Measurements from ENCODE around the gene SAT1. TPM values are rescaled to one million over a fixed set of nuclear protein-coding genes. Genes with fewer than 3 reads are reported as not detected.

SAT1 gene
- total RNA-seq, 1 donor from 2014 or later: 205 TPM

DNA sequence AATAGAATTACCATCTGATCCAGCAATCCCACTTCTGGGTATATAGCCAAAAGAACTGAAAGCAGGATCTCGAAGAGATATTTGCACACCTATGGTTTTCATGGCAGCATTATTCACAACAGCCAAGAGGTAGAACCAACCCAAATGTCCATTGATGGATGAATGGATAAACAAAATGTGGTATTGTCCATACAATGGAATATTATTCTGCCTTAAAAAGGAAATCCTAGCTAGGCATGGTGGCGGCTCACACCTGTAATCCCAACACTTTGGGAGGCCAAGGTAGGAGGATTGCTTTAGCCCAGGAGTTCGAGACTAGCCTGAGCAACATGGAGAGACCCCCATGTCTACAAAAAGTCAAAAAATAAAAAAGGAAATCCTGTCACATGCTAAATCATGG is 27.3 kb downstream of the SAT1 start:
- no peak for DNase-seq (ENCODE audit: low spot score)

- no peak for DNase-seq (ENCODE audit: low spot score)
Measured at GRCh38 chrX:23811108-23811651, 28.2 kb downstream of the SAT1 start.

GRCh38 chrX:23811656-23812055 is 28.7 kb downstream of the SAT1 start:
- DNase-seq (ENCODE audit: low spot score): no peak

DNA sequence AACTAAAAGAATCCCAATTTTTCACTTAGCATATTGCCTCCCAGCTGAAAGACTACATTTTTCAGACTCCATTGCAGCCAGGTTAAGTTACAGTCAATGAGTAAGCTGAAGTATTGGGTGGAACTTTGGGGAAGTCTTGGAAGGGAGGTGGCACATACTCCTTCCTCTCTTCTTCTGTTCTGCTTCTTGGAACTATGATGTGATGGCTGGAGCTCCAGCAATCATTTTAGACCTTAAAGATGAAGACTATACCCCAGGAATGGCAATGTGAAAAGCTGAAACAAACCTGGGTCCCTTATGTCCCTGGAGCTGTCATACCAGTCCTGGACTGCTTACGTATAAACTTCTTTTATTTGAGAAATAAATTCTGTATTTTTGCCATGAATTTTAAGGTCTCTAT is 30.8 kb downstream of the SAT1 start:
- DNase-seq (ENCODE audit: low spot score): no peak

DNA sequence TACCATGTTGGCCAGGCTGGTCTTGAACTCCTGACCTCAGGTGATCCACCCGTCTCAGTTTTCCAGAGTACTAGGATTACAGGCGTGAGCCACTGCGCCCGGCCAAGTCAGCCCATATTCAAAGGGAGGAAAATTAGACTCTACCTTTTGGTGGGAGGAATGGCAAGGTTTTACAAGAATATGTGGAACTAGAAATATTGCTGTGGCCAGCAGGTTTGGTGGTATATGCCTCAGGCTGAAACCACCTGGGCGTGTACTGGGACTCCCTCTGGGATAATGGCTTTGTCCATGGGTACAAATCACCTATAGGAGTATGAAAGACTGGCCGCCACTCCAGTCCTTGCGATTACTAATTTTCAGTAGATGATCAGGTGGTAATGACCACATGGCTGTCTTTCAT is 32.4 kb downstream of the SAT1 start:
- DNase-seq (ENCODE audit: low spot score): no peak

- DNase-seq (ENCODE audit: low spot score): no peak
Measured at GRCh38 chrX:23816179-23816578, 33.2 kb downstream of the SAT1 start.

DNA sequence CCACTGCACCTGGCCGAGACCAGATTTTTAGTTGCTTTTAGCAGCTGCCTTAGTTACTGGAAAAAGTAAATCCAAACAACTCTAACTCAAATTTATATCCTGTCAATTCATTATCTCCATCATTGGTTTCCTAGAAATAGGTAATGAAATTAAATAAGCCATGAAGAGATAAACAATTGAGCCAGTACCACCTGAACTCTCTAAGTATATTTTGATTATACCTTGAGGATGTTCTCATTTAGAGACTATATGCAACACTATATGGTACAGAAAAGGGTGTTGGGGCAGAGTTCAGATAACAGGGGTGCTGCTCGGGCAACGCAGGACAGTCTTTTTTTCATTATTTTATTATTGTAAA is 35.0 kb downstream of the SAT1 start:
- no peak for DNase-seq (ENCODE audit: low spot score)

- no peak for DNase-seq (ENCODE audit: low spot score)
Measured at GRCh38 chrX:23819385-23820234, 36.6 kb downstream of the SAT1 start.

DNA sequence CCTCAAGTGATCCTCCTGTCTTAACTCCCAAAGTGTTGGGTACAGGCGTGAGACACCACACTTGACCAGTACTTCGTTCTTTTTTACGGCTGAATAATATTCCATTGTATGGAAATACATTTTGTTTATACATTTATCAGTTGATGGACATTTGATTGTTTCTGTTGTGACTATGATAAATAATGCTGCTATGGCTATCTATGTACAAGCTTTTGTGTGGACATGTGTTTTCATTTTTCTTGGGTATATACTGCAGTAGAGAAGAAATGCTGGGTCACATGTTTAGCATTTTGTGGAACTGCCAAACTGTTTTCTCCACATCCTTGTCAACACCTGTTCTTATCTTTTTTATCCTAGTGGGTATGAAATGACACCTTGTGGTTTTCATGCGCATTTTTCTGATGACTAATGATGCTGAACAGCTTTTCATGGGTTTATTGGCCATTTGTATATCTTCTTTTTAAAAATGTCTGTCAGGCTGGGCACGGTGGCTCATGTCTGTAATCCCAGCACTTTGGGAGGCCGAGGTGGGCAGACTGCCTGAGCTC is 37.3 kb downstream of the SAT1 start:
- DNase-seq (ENCODE audit: low spot score): no peak

DNA sequence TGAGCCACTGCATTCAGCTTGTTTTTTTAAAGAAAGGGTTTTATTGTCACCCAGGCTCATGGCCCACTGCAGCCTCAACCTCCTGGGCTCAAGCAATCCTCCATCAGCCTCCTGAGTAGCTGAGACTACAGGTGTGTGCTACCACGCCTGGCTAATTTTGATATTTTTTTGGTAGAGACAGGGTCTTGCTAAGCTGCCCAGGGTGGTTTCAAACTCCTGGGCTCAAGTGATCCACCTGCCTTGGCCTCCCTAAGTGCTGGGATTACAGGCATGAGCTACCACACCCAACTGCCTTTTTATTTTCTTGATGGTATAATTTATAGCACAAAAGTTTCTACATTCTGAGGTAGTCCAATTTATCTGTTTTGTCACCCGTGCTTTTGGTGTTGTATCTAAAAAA is 38.9 kb downstream of the SAT1 start:
- DNase-seq (ENCODE audit: low spot score): no peak

DNA sequence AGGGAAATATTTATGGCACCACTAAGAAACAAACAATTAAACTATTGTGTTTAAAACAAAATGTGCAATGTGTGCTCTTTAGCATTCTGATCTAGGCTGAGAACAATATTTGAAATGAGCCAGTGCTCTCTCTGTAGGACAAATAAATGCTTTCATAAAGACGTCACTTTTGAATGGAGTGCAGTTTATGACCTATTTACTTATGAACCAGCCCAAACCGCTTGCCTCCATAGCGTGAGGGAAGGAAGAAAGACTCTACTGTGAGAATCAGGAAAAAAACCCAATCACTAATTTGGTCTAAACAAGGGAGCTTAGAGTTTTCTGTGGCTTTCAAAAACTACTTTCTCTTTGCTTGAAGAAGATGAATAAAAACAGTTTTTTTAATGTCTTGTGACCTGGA is 39.4 kb downstream of the SAT1 start:
- no peak for DNase-seq (ENCODE audit: low spot score)

DNA sequence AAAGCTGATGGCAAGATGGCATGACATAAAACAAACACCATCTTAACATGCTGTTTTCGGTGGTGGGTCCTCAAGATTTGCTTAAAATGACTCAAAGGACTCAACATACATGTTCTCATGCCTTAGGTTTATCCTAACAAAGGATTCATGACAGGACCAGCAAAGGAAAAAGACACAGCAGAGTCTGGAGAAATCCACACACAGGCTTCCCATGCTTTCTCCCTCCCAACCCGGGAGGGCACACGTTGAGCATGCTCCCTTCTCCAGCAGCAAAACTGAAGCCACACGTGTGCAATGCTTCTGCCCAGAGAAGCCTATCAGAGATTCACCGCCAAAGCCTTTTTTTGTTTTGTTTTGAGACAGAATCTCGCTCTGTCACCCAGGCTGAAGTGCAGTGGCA is 39.9 kb downstream of the SAT1 start:
- no peak for DNase-seq (ENCODE audit: low spot score)

DNA sequence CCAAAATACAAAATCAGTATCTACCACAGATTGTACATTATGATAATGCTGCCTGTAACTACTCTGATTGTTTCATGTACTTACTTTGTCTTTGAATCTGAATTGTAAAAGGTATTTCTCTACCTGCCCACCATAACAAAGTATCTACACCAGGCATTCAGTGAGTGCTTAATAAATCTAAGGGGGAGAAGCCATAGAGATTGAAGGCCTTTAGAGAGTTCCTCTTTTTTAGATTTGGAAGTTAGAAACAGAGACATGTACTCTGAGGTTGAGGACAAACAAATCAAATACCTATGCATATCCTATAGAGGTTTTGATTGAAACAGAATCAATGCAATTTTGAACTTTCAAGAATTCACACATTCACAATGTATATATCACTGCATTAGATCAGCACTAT is 42.7 kb downstream of the SAT1 start:
- DNase-seq (ENCODE audit: low spot score): no peak

DNA sequence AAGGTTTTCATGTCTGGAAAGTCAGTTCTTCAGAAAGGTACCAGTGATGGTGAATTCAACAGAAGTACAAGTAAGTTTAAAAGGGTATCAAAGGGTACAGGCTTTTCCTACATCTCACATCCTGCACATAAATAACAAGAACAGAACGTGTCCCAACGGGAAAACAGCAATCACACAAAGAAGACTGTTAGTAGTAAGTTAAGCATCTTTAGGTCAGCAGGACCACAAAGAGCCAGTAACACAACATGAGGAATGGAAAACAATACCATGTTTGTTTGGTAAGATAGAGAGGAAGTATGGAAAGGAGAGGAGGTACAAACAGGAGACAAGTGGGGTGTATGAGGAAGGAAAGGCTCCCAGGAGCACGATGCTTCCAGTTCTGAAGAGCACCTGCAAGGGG is 43.2 kb downstream of the SAT1 start:
- no peak for DNase-seq (ENCODE audit: low spot score)

- DNase-seq (ENCODE audit: low spot score): no peak
Measured at GRCh38 chrX:23826653-23827052, 43.7 kb downstream of the SAT1 start.

GRCh38 chrX:23828881-23829280 is 45.9 kb downstream of the SAT1 start:
- no peak for DNase-seq (ENCODE audit: low spot score)

DNA sequence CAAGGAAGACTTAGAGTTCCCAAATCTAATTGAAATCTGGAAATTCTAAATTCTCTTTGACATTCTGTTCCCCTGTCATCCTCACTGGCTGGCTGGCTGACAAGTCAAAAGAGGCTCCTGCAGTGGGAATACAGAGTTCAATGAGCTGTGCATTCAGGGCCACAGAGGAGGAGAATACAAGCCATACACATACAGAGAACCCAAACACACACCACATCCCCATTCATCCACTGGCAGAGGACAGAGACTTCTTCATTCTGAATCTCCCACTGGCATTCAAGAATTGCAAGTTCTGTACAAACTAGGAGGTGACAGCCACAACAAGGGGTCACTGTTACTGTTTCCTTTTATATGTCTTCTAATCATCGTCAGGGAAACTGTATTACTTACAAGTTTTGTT is 49.7 kb downstream of the SAT1 start:
- no peak for DNase-seq (ENCODE audit: low spot score)

Other genes starting within 250 kb of the SAT1 start
- gene PRDX4, start 115.7 kb upstream of the SAT1 start, total RNA-seq: 53.9 TPM
- gene ACOT9, start 39.9 kb upstream of the SAT1 start, total RNA-seq: 31.0 TPM
- gene APOO, start 124.8 kb downstream of the SAT1 start, total RNA-seq: 38.1 TPM
- gene CXorf58, start 124.8 kb downstream of the SAT1 start, total RNA-seq: not detected
- 7.8 TPM for gene KLHL15, start 244.0 kb downstream of the SAT1 start, total RNA-seq

All from ureter (tissue), 1 donor.